RWPE2 (cell line): ENCODE data around the gene WNT11.
"Not testable (repeated sequence)": the region's sequence is repeated elsewhere in the genome, so short reads cannot be mapped to it uniquely, and the experiment has no call there.

ENCODE experiments used
- ATAC-seq: fragments of 200-7000 bp; cut with Tn5 transposase; 3 replicates; pipeline ENCODE4 v1.9.1; 2021; ENCODE audit warnings: low read depth
- DNase-seq: peaks from one replicate; pipeline ENCODE4 v3.0.0-alpha.2; 2020; ENCODE audit warnings: low spot score
- H3K27ac ChIP-seq: fragments of 450-650 bp; 2 replicates; pipeline ENCODE4 v1.5.1; 2017; ENCODE audit warnings: mild to moderate bottlenecking; ENCODE audit not compliant: poor library complexity, severe bottlenecking
- H3K27me3 ChIP-seq: fragments of 250-450 bp; sonication (Bioruptor Pico); 2 replicates; pipeline ENCODE4 v1.5.1; 2021; ENCODE audit warnings: mild to moderate bottlenecking, moderate library complexity; ENCODE audit not compliant: insufficient read depth, poor library complexity, severe bottlenecking
- H3K36me3 ChIP-seq: fragments of 250-450 bp; sonication (Bioruptor Pico); 2 replicates; pipeline ENCODE4 v1.5.1; 2020; ENCODE audit warnings: low read depth, mild to moderate bottlenecking, moderate library complexity
- H3K4me1 ChIP-seq: fragments of 250-450 bp; sonication (Bioruptor Pico); 2 replicates; pipeline ENCODE4 v1.5.1; 2021; ENCODE audit warnings: mild to moderate bottlenecking, moderate library complexity; ENCODE audit not compliant: insufficient read depth, poor library complexity, severe bottlenecking
- H3K4me3 ChIP-seq: fragments of 250-450 bp; sonication (Bioruptor Pico); 2 replicates; pipeline ENCODE4 v1.5.1; 2021; ENCODE audit warnings: mild to moderate bottlenecking, moderate library complexity; ENCODE audit not compliant: severe bottlenecking
- H3K9me3 ChIP-seq: fragments of 250-450 bp; sonication (Bioruptor Pico); 2 replicates; pipeline ENCODE4 v1.5.1; 2021; ENCODE audit warnings: mild to moderate bottlenecking, moderate library complexity; ENCODE audit not compliant: severe bottlenecking
- CTCF ChIP-seq: fragments of 450-650 bp; IDR thresholded peaks from one replicate; pipeline ENCODE4 v1.5.1; 2017; ENCODE audit warnings: mild to moderate bottlenecking, moderate library complexity; ENCODE audit not compliant: poor library complexity, severe bottlenecking

Gene WNT11

GRCh38 chr11:76200006-76200940 is 6.0 kb downstream of the WNT11 start:
- TF ChIP-seq CTCF, result no peak
- no peaks in the 10 kb centered on the region for H3K27me3 ChIP-seq
- no peak for ATAC-seq
- H3K4me3 ChIP-seq, result no peak overlapping the region
- no peak for DNase-seq
- no peak overlapping the region for H3K27ac ChIP-seq
- H3K9me3 ChIP-seq, result no peaks in the 10 kb centered on the region
- H3K4me1 ChIP-seq, result no peaks in the 10 kb centered on the region
- no peaks in the 10 kb centered on the region for H3K36me3 ChIP-seq

GRCh38 chr11:76198691-76199090 is 7.6 kb downstream of the WNT11 start:
- H3K9me3 ChIP-seq, H3K27me3 ChIP-seq, H3K27ac ChIP-seq, DNase-seq, H3K36me3 ChIP-seq, H3K4me1 ChIP-seq, H3K4me3 ChIP-seq, ATAC-seq: not testable (repeated sequence)

- no peaks in the 10 kb centered on the region for H3K4me1 ChIP-seq
- no peaks in the 10 kb centered on the region for H3K36me3 ChIP-seq
- DNase-seq (no peak), ATAC-seq (no peak)
- H3K9me3 ChIP-seq, result no peaks in the 10 kb centered on the region
- H3K27me3 ChIP-seq, result no peaks in the 10 kb centered on the region
- no peak overlapping the region for H3K27ac ChIP-seq
- no peak for TF ChIP-seq CTCF
- H3K4me3 ChIP-seq, result no peak overlapping the region
Observed at GRCh38 chr11:76197941-76198640, 8.2 kb downstream of the WNT11 start.

- DNase-seq (no peak), ATAC-seq (no peak)
- no peak overlapping the region for H3K27ac ChIP-seq
- no peak for TF ChIP-seq CTCF
- no peaks in the 10 kb centered on the region for H3K9me3 ChIP-seq
- H3K36me3 ChIP-seq, result no peaks in the 10 kb centered on the region
- H3K27me3 ChIP-seq, result no peaks in the 10 kb centered on the region
- no peaks in the 10 kb centered on the region for H3K4me1 ChIP-seq
- H3K4me3 ChIP-seq, result no peak overlapping the region
Observed at GRCh38 chr11:76197332-76197731, 9.0 kb downstream of the WNT11 start.

- Histone ChIP-seq H3K9me3 (no peaks in the 10 kb centered on the region), H3K27ac (no peak overlapping the region), H3K36me3 (no peaks in the 10 kb centered on the region), H3K4me3 (no peak overlapping the region), H3K27me3 (no peaks in the 10 kb centered on the region), H3K4me1 (no peaks in the 10 kb centered on the region)
- DNase-seq (no peak), ATAC-seq (no peak)
- no peak for TF ChIP-seq CTCF
Observed at GRCh38 chr11:76196849-76197248, 9.5 kb downstream of the WNT11 start.
